Measurements from ENCODE around the gene ACR.

The ACR gene

GRCh38 chr22:50716290-50717024, 21.5 kb upstream of the ACR start:
- Histone ChIP-seq H2AFZ (ENCODE audit: low read length) (no peak overlapping the region), H3K27ac (ENCODE audit: low read length) (no peak overlapping the region), H3F3A (ENCODE audit: insufficient read depth, low read length) (no peaks in the 10 kb centered on the region), H3K9ac (ENCODE audit: low read length) (no peak overlapping the region), H3K4me2 (ENCODE audit: low read depth, low read length) (no peak overlapping the region), H4K20me1 (ENCODE audit: insufficient read depth, low read length) (no peaks in the 10 kb centered on the region), H3K4me1 (ENCODE audit: low read length) (no peaks in the 10 kb centered on the region), H3K79me2 (ENCODE audit: low read length) (no peaks in the 10 kb centered on the region), H3K27me3 (replicated peaks; ENCODE audit: insufficient read depth, low read length) (no peaks in the 10 kb centered on the region), H3K9me3 (replicated peaks; ENCODE audit: insufficient read depth, low read length) (no peaks in the 10 kb centered on the region), H3K4me3 (ENCODE audit: low read length) (no peak overlapping the region), H3K9me2 (replicated peaks; ENCODE audit: insufficient read depth, low read length) (no peaks in the 10 kb centered on the region), H3K36me3 (replicated peaks; ENCODE audit: insufficient read depth, low read length) (no peaks in the 10 kb centered on the region)
- TF ChIP-seq, protein P1, sequence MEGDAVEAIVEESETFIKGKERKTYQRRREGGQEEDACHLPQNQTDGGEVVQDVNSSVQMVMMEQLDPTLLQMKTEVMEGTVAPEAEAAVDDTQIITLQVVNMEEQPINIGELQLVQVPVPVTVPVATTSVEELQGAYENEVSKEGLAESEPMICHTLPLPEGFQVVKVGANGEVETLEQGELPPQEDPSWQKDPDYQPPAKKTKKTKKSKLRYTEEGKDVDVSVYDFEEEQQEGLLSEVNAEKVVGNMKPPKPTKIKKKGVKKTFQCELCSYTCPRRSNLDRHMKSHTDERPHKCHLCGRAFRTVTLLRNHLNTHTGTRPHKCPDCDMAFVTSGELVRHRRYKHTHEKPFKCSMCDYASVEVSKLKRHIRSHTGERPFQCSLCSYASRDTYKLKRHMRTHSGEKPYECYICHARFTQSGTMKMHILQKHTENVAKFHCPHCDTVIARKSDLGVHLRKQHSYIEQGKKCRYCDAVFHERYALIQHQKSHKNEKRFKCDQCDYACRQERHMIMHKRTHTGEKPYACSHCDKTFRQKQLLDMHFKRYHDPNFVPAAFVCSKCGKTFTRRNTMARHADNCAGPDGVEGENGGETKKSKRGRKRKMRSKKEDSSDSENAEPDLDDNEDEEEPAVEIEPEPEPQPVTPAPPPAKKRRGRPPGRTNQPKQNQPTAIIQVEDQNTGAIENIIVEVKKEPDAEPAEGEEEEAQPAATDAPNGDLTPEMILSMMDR (IDR thresholded peaks at IDR 0.05; ENCODE audit: low read length): no peak
- no peak for DNase-seq

DNA sequence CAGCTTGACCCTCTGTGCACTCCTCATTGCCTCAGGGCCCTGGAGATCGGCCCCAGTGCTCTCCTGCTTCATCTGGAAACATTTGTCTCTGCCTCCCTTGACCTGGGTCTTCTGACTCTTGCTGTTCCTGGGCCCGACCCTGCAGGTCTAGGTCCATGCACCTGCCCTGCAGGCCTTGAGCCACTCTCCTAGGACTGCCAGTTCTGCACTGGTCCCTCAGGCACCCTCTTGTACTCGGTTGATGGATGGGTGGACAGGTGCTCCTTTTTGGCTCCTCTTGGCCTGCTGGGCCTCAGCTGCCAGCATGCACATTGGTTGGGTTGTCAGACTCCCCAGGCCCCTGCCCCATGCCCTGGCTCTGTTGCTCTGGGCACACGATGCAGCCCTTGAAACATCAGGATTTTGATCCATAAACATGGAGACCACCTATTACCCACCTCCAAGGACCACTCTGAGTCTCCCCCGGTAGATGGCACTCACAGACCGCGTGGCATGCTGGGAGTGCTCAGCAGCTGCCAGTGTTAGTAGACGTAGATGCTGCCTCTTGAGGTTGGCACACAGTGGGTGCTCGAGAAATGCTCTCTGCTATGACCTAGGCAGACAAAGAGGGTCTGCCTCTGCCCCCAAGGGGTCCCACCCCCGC, 20.2 kb upstream of the ACR start:
- TF ChIP-seq EZH2phosphoT487 (IDR thresholded peaks at IDR 0.05; ENCODE audit: low read length) (no peak), EZH2 (optimal IDR thresholded peaks at IDR 0.05; ENCODE audit: low read depth, low read length) (no peak)
- H3K27ac ChIP-seq (ENCODE audit: low read length): no peak overlapping the region
- H4K20me1 ChIP-seq (ENCODE audit: insufficient read depth, low read length): no peaks in the 10 kb centered on the region
- H3K4me3 ChIP-seq (ENCODE audit: low read length): no peak overlapping the region
- no peaks in the 10 kb centered on the region for H3K27me3 ChIP-seq (replicated peaks; ENCODE audit: insufficient read depth, low read length)
- H3F3A ChIP-seq (ENCODE audit: insufficient read depth, low read length): no peaks in the 10 kb centered on the region
- no peak overlapping the region for H3K9ac ChIP-seq (ENCODE audit: low read length)
- no peaks in the 10 kb centered on the region for H3K36me3 ChIP-seq (replicated peaks; ENCODE audit: insufficient read depth, low read length)
- H3K4me1 ChIP-seq (ENCODE audit: low read length): no peaks in the 10 kb centered on the region
- H3K79me2 ChIP-seq (ENCODE audit: low read length): no peaks in the 10 kb centered on the region
- H3K9me3 ChIP-seq (replicated peaks; ENCODE audit: insufficient read depth, low read length): no peaks in the 10 kb centered on the region
- no peak for DNase-seq
- no peaks in the 10 kb centered on the region for H3K9me2 ChIP-seq (replicated peaks; ENCODE audit: insufficient read depth, low read length)
- H3K4me2 ChIP-seq (ENCODE audit: low read depth, low read length): no peak overlapping the region
- H2AFZ ChIP-seq (ENCODE audit: low read length): no peak overlapping the region

GRCh38 chr22:50718352-50718709, 19.7 kb upstream of the ACR start:
- Histone ChIP-seq H3K27ac (ENCODE audit: low read length) (no peak overlapping the region), H3K4me2 (ENCODE audit: low read depth, low read length) (no peak overlapping the region), H3K4me1 (ENCODE audit: low read length) (no peaks in the 10 kb centered on the region), H3F3A (ENCODE audit: insufficient read depth, low read length) (no peaks in the 10 kb centered on the region), H3K9me3 (replicated peaks; ENCODE audit: insufficient read depth, low read length) (no peaks in the 10 kb centered on the region), H3K9ac (ENCODE audit: low read length) (no peak overlapping the region), H3K9me2 (replicated peaks; ENCODE audit: insufficient read depth, low read length) (no peaks in the 10 kb centered on the region), H2AFZ (ENCODE audit: low read length) (no peak overlapping the region), H4K20me1 (ENCODE audit: insufficient read depth, low read length) (no peaks in the 10 kb centered on the region), H3K4me3 (ENCODE audit: low read length) (no peak overlapping the region), H3K27me3 (replicated peaks; ENCODE audit: insufficient read depth, low read length) (no peaks in the 10 kb centered on the region), H3K36me3 (replicated peaks; ENCODE audit: insufficient read depth, low read length) (no peaks in the 10 kb centered on the region), H3K79me2 (ENCODE audit: low read length) (no peaks in the 10 kb centered on the region)
- no peak for DNase-seq
- TF ChIP-seq EZH2phosphoT487 (IDR thresholded peaks at IDR 0.05; ENCODE audit: low read length): no peak
- TF ChIP-seq, protein P1 (IDR thresholded peaks at IDR 0.05; ENCODE audit: low read length): no peak
- no peak for TF ChIP-seq EZH2 (optimal IDR thresholded peaks at IDR 0.05; ENCODE audit: low read depth, low read length)

GRCh38 chr22:50719814-50720300, 18.1 kb upstream of the ACR start:
- Histone ChIP-seq H3K79me2 (ENCODE audit: low read length) (no peaks in the 10 kb centered on the region), H3K9ac (ENCODE audit: low read length) (no peak overlapping the region), H2AFZ (ENCODE audit: low read length) (no peak overlapping the region), H3K4me3 (ENCODE audit: low read length) (no peak overlapping the region), H3F3A (ENCODE audit: insufficient read depth, low read length) (no peaks in the 10 kb centered on the region), H3K4me1 (ENCODE audit: low read length) (no peaks in the 10 kb centered on the region), H3K9me2 (replicated peaks; ENCODE audit: insufficient read depth, low read length) (no peaks in the 10 kb centered on the region), H3K27me3 (replicated peaks; ENCODE audit: insufficient read depth, low read length) (no peaks in the 10 kb centered on the region), H3K36me3 (replicated peaks; ENCODE audit: insufficient read depth, low read length) (no peaks in the 10 kb centered on the region), H4K20me1 (ENCODE audit: insufficient read depth, low read length) (no peaks in the 10 kb centered on the region), H3K27ac (ENCODE audit: low read length) (no peak overlapping the region), H3K9me3 (replicated peaks; ENCODE audit: insufficient read depth, low read length) (no peaks in the 10 kb centered on the region), H3K4me2 (ENCODE audit: low read depth, low read length) (no peak overlapping the region)
- TF ChIP-seq EZH2 (optimal IDR thresholded peaks at IDR 0.05; ENCODE audit: low read depth, low read length): no peak
- TF ChIP-seq, protein P1 (IDR thresholded peaks at IDR 0.05; ENCODE audit: low read length): no peak
- no peak for DNase-seq
